DMS53 (cell line): ENCODE measurements around the gene NIPA2.
"Not testable (repeated sequence)": the region's sequence is repeated elsewhere in the genome, so short reads cannot be mapped to it uniquely, and the experiment has no call there.

ENCODE experiments used
- DNase-seq: peaks from one replicate; lab custom pipeline; 2025; lab: John Stamatoyannopoulos, UW

The NIPA2 gene

DNA sequence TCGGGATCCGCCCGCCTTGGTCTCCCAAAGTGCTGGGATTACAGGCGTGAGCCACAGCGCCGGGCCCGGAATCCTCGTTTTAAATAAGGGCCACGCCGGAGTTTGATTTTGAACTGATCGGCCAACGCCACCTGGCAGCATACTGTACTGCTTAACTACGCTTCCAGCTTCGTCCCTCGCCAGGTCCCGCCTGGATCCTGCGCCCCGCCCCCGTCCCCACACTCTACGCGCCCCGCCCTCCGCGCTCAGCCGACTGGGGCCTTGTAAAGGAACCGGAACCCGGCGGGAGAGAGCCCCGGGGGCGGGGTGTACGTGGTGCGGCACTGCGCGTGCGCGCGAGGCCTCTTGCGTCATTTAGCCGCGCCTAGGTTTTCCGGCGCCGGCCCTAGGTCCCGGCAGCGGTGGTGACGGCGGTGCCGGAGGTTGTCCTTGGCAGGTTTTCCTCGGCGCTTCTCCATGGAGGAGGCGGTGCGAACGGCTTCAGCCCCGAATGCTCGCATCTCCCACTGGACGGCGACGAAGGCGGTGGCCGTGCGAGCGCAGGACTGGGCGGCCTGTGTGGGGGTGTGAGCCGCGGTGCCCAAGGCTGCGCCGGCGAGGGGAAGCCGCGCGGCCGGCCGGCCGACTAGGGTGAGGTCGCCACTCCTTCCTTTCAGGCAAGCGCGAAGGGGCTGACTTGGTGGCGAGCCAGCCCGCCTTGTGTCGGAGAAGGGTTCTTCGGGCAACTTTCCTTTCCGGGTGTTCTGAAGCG is at the start of gene NIPA2:
TSS of gene NIPA2 (plus strand) at position 375 of the 751 bp plus-strand sequence. CDS start 13,066 bp downstream, outside the sequence.
- peak; percentile 98 for DNase-seq

- DNase-seq: no peak
These were observed 44.4 kb upstream of the NIPA2 start for GRCh38 chr15:22794063-22794462.

GRCh38 chr15:22794621-22795167 is 43.8 kb upstream of the NIPA2 start:
- no peak for DNase-seq

DNA sequence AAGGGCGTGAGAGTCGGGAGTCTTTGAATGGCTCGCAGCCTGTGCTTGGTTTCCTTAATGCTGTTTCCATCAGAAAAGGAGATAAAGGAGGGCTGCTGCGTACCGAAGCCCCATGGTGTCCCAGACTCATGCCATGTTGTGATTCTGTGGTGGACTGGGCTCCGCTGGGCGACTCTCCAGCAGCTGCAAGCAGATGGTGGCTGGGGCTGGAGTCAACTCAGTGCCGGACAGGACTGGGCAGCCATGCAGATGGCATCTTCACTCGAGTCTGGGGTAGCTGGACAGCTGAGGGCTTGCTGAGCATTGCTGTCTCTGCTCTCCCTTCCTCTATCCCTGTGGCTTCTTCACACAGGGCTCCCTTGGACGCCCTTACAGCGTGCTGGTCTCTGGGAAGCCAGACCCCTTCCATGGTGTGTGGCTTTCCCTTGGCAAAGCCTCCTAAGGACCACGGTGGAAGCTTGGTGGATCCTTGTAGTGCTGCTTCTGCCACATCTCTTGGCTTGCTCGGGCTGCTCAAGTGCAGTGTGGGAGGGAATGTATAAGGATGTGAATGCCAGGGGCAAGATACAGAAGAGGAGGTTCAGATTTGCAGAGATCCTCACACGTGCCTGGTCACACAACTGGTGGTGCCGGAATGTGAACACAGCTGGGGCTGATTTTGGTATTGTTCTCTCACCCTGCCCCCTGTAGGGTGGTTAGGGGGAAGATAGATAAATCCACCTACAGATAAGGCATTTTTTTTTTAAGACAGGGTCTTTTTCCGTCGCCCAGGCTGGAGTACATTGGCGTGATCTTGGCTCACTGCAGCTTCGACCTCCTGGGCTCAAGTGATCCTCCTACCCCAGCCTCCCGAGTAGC is 43.0 kb upstream of the NIPA2 start:
- no peak for DNase-seq

GRCh38 chr15:22796079-22796478 is 42.4 kb upstream of the NIPA2 start:
- no peak for DNase-seq

GRCh38 chr15:22799902-22800301 is 38.6 kb upstream of the NIPA2 start:
- DNase-seq: no peak

DNA sequence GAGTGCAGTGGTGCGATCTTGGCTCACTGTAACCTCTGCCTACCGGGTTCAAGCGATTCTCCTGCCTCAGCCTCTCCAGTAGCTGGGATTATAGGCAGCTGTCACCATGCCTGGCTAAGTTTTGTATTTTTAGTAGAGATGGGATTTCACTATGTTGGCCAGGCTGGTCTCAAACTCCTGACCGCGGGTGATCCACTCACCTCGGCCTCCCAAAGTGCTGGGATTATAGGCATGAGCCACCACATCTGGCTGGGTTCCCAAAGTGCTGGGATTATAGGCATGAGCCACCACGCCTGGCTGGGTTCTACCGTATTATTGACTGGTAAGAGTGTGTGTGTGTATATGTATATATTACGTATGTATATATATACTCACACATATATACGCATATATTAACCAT is 35.5 kb upstream of the NIPA2 start:
- DNase-seq: not testable (repeated sequence)

DNA sequence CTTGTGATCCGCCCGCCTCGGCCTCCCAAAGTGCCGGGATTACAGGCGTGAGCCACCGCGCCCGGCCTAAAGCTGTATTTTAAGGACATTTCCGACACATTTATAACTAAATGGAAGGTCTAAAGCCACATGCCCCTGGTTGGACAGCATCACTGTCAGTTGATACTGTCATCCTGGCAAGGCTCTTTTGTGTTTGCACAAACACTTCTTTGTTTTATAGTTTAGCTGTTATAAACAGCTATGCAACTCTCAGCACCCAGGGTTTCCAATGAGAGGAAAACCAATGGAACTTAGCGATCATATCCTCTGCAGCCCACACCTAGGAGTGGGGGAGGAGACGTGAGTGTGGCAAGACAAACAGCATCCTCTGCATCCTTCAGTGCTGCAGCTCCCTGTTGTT is 32.3 kb upstream of the NIPA2 start:
- DNase-seq: no peak

DNA sequence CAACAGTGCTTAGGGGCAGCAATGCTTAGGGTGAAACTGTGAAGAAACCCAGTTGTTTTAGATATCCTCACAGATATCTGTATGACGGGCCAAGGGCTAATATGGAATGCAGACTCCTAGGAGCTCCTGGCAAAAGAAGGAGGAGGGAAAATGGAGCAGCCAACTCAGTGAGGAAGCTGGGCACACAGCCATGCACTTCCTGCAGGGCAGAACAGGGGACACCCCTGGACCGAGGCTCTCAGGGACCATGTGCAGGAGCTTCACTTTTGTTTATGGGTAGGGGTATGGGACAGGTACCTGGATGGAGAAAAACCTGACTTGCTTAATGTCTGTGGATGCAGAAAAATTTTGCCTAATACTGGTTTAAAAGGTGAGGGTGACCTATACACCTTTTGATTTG is 31.8 kb upstream of the NIPA2 start:
- DNase-seq: no peak

DNA sequence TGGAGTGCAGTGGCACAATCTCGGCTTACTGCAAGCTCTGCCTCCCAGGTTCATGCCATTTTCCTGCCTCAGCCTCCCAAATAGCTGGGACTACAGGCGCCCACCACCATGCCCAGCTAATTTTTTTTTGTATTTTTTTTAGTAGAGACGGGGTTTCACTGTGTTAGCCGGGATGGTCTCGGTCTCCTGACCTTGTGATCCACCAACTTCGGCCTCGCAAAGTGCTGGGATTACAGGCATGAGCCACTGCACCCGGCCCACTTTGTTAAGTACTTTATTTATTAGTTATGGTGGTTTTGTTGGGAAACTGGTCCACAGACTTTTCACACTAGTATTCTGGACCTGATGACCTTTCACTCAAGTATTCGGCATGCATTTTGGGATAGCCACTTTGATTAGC is 30.6 kb upstream of the NIPA2 start:
- DNase-seq: not testable (repeated sequence)

- DNase-seq: no peak
These were observed 30.2 kb upstream of the NIPA2 start for GRCh38 chr15:22808240-22808639.

- DNase-seq: no peak
These were observed 29.6 kb upstream of the NIPA2 start for GRCh38 chr15:22808761-22809280.

GRCh38 chr15:22810033-22810852 is 28.2 kb upstream of the NIPA2 start:
- DNase-seq: no peak

DNA sequence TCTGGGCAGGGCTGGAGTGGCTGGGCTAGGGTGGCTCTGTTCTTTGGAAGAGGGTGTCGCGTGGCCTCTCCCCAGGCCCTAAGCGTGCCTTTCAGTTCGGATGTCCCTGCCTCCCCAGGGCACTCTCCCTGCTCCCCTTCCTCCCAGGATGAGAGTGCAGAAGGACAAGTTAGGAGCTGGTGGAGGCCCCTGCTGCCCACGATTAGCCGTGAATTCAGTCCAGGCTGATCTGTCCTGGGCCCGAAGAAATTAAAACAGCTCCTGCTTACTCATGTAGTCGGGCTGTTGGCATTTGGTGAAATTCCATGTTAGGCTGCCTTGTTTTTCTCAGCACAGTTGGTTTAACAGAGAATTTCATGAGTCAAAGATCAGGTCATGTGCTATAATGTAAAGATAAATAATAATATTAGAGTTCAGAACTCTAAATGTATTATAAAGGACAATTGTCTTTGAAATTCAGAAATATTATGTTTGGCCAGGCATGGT is 27.6 kb upstream of the NIPA2 start:
- no peak for DNase-seq

DNA sequence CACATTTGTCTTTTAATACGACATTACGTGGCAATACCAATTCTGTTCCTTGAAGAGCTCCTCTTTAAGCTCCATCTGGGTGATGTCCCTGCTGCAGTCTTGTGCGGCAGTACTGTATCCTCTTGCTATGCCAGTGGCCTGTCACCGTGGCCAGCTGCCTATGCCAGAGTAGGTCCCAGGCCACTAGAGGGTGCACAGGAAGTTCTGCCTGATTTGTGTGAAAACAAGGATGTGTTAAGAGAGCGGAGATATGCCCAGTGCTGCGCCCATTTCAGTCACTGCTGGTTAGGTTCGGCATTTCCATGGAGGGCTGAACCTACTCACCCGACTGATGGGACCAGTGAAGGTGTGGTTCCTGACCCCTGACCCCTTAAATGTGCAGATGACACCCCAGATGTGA is 26.8 kb upstream of the NIPA2 start:
- peak; percentile 61 for DNase-seq

DNA sequence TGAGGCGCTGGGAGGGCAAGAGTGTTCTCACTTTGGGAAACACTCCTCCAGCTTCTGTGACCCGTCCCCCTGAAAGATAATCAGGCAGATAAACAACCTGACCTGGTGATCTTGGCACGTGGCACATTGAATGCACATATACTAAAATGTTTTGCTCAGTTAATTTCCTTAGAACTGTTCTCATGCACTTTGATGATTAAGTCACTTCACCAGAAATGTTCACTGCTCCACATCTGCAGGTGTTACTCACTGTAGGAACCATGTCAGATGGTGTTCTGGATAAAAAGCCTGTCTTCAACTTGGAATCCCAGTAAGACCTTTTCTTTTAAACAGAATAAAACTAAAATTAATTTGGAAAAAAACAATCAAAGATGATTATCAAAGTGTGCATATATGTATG is 24.6 kb upstream of the NIPA2 start:
- no peak for DNase-seq

DNA sequence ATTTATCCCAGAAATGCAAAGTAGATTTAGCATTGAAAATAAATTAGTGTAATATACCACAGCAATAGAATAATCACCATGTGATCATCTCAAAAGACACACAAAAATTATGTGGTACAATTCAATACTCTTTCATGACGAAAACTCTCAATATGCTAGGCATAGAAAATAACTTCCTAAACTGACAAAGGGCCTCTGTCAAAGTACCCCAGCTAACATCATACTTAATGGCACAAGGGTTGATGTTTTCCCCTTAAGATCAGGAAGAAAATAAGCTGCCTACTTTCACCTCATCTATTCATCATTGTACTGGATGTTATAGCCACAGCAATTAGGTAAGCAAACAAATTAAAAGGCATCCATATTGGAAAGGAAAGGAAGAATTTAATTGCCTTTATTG is 22.7 kb upstream of the NIPA2 start:
- no peak for DNase-seq

DNA sequence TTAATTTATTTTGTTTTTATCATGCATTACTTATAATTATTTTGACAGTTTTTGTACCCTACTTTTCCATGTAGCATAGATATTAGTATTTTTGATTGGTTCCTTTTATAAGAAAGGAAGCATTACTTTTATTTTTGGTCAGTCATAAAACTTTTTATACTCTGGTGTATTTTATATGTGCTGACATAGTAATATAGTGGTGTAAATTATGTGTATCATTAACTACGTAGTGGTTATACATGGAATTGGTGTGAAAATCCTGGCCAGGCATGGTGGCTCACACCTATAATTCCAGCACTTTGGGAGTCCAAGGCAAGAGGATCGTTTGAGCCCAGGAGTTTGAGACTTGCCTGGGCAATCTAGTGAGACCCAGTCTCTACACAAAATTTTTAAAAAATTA is 18.8 kb upstream of the NIPA2 start:
- DNase-seq: no peak

DNA sequence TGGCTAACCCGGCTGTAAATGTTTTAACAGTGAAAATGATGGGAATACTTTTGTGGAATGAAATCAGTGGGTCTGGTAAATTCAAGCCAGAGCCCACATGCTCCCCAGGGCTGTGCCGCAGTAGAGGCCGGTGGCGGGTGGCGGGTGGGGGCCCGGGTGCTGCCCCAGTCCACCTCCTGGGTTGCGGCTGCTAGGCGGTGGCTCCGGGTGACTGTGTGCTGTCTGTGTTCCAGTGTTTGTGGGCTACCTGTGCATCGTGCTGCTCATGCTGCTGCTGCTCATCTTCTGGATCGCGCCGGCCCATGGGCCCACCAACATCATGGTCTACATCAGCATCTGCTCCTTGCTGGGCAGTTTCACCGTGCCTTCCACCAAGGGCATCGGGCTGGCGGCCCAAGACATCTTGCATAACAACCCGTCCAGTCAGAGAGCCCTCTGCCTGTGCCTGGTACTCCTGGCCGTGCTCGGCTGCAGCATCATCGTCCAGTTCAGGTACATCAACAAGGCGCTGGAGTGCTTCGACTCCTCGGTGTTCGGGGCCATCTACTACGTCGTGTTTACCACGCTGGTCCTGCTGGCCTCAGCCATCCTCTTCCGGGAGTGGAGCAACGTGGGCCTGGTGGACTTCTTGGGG is 14.9 kb upstream of the NIPA2 start:
- DNase-seq: no peak

DNA sequence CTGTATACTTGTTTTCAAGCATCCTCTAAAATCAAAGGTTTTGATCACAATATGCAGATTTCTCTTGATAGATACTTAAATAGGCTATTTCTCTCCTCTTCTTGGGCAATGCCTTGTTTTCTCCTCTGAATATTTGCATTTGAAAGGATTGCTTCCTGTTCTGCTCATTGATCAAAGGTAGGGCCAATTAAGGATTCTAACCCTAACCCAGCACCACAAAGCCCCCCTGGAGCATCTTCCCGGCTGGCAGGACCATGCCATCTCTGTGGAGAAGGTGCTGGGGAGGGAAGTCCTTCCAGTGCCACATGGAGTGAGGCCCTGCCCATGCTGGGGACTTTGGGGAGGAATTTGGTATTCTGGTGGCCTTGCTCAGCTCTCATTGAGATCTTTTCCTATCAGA is 11.3 kb upstream of the NIPA2 start:
- no peak for DNase-seq

- peak; percentile 28 for DNase-seq
These were observed 7.0 kb upstream of the NIPA2 start for GRCh38 chr15:22831473-22831872.
